GM19397 (cell line): ENCODE measurements around the gene YIF1A.
"Not testable (repeated sequence)": the region's sequence is repeated elsewhere in the genome, so short reads cannot be mapped to it uniquely, and the experiment has no call there.

ENCODE experiments used
- ATAC-seq: cut with Tn5 transposase; IDR thresholded peaks from one replicate; pipeline ENCODE4 v1.9.1; 2021; ENCODE audit warnings: mild to moderate bottlenecking, moderate library complexity; ENCODE audit not compliant: unreplicated experiment

YIF1A gene

DNA sequence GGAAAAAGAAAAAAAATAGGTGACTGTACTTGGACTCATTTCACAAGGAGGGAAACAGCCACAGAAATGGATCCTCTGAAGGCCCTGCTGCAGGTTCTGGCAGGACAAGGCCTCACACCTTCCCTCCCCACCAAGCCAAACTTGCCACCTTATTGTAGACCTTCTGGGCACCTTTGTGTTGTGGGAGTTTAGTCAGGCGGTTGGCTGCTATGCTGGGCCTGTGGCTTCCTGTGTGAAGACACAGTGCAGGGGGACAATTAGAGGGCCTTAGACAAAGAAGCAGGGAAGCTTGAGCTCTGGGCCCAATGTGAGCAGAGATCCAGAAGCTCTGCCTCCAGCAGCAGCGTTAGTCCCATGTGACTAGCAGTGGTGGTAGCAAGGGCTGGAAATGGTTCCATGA, 16.3 kb downstream of the YIF1A start:
- no peak for ATAC-seq

DNA sequence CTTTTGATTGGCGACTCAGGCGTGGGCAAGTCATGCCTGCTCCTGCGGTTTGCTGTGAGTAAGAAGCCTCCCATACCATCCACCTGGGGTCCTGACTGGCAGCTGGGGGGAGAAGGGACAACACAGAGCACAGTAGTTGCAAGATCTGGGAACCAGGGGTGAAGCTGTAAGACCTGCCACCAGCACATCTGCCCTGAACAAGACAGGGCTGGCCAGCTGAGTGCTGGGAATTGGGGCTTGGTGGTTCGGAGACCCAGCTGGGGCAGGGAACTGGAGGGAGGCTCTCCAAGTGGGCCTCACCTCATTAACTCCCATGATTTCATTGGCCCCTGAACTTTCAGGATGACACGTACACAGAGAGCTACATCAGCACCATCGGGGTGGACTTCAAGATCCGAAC, 17.1 kb downstream of the YIF1A start:
- no peak for ATAC-seq

DNA sequence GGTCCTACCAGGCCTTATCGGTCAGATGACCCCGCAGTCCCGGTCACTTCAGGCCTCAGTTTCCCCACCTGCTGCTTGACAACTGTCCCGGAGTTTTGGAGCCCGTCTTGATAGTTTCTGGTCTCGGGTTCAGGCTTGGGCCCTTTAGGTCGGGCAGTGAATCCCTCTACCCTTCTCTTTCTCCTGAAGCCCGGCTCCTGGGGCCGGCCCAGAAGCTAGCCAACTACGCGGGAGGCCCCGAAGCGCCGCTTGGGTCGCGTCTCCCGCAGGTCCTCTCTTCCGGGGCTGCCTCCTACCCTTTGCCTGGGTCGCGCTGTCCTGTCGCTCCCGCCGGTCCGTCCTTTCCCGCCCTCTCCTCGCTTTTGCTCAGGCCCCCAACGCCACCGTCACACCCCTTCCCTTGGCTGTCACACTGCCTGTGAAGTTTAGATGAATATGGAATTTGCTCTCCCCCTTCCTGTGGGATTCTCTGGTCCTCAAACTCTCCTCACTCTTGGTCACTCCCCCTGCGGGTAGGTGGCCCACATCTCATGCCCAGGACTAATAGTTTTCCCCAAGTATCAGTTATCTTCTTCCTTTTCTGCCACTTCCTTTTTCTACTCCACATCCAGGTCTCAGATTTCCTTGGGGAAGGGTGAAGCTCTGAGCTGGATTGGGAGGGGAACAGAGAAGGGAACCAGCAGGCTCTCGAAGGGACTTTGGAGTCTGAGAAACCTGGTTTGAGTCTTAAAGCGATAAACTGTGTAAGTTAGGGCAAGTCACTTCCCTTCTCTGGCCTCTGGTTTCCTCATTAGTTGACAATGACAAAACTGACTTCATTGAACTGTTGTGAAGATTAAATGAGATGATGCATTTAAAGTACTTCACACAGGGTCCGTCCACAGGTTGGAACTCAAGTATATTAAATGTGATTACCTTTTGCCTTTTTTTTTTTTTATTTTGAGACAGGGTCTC, 19.7 kb downstream of the YIF1A start:
- ATAC-seq, result no peak

DNA sequence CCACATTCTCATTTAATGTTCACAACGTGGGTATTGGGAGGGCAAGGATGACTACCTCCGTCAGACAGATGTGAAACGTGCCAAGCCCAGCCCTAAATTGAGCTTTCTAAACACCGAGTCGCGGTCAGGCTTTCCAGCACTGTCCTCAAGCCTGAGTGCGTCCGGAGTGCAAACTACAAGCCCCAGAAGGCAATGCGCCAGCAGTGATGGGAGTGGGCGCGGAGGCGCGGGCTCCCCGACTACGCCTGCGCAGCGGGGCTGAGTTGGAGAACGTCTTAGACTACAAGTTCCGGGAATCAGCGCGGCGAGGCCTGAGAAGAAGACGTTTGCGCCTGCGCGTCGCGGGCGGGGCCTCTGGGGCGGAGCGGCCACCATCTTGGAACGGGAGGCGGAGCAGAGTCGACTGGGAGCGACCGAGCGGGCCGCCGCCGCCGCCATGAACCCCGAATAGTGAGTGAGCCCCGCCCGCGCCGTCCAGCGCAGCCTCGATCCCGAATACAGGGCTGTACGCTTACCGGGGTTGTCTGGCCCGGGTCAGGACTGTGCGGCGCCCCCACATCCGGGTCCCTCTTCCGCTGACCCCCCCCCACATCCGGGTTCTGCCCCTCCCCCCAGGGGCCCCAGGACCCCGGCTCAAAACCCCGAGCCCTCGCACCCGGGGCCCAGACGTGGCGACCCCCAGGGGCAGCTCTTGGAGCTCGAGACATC, 20.5 kb downstream of the YIF1A start, which contains the start of gene RAB1B:
RAB1B (plus strand) TSS at position 396 of the 708 bp plus-strand sequence; CDS start at position 437, 41 bp downstream.
- peak; percentile 79 for ATAC-seq

- peak; percentile 40 for ATAC-seq
Measured at GRCh38 chr11:66267379-66268243, 21.3 kb downstream of the YIF1A start.

- no peak for ATAC-seq
Measured at GRCh38 chr11:66267039-66267378, 21.9 kb downstream of the YIF1A start.

DNA sequence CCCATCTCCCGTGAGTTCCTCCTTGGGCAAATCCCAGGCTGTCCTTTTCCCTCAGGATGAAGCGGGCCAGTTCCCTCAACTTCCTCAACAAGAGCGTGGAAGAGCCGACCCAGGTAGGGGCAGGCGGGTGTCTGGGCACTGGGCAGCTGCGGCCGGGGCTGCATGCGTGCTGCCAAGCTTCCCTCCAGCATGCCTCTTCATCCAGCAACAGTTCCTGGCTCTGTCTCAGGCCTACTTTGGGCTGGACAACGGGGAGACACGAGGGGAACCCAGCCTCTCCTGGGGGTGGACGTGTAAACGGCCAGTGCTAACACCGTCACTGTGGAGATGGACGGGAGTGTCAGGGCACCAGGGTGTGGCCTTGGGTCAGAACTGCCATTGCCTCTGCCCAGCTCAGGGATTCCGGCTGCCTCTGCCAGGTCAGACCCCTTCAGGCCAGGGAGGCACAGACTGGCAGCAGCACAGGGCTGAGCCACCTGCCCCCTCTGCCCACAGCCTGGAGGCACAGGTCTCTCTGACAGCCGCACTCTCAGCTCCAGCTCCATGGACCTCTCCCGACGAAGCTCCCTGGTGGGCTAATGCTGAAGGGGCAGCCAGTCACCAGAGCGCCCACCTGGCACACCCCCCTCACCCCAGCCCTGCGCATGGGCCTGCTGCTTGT, 22.4 kb downstream of the YIF1A start:
- no peak for ATAC-seq

DNA sequence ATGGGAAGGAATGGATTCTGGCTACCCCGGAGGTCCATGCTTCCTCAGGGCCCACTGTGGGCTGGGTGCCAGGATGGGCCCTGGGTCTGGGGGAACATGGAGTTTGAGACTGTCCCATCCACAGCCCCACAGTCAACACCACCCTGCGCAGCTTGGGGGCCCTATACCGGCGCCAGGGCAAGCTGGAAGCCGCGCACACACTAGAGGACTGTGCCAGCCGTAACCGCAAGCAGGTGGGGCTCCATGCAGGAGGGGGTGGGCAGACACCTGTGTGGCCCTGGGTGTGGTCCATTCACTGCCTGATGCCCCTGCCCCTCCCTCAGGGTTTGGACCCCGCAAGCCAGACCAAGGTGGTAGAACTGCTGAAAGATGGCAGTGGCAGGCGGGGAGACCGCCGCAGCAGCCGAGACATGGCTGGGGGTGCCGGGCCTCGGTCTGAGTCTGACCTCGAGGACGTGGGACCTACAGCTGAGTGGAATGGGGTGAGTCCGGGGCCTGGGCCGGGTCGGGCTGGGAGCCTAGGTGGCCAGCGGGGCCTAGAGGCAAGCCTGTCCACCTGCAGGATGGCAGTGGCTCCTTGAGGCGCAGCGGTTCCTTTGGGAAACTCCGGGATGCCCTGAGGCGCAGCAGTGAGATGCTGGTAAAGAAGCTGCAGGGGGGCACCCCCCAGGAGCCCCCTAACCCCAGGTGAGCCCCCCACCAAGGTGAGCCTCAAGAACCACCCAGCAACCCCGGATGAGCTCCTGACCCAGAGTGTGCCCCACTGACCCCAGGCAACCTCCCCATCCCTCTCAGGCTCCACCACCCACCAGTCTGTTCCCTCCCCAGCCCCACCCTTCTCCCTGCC, 23.2 kb downstream of the YIF1A start:
- ATAC-seq, result no peak

DNA sequence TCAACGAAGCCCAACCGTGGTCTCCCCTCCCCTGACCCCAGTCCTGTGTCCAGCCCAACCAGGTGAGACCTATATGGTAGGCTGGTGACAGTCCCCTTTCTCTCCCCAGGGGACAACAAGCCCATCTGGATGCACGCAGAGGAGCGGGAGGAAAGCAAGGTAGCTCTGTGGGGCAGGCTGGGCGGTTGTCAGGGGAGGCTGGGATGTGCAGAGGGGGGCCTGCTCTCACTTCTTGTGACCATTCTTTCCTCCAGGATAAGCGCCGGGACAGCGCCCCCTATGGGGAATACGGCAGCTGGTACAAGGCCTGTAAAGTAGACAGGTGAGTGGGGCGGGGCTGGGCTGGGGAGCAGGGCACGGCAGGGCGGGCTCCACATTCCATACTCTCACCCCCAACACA, 24.0 kb downstream of the YIF1A start:
- ATAC-seq, result no peak

GRCh38 chr11:66264383-66264782, 24.6 kb downstream of the YIF1A start:
- ATAC-seq, result no peak

DNA sequence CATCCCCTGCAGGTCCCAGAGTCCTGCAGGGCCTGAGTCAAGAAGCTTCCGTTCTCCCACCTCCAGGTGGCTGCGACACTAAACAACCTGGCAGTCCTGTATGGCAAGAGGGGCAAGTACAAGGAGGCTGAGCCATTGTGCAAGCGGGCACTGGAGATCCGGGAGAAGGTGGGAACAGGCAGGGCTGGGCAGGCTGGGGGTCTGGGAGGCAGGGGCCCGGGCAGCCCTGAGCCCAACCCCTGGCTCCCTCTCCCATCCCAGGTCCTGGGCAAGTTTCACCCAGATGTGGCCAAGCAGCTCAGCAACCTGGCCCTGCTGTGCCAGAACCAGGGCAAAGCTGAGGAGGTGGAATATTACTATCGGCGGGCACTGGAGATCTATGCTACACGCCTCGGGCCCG, 25.2 kb downstream of the YIF1A start:
- no peak for ATAC-seq

- ATAC-seq, result no peak
Measured at GRCh38 chr11:66263231-66263630, 25.7 kb downstream of the YIF1A start.

DNA sequence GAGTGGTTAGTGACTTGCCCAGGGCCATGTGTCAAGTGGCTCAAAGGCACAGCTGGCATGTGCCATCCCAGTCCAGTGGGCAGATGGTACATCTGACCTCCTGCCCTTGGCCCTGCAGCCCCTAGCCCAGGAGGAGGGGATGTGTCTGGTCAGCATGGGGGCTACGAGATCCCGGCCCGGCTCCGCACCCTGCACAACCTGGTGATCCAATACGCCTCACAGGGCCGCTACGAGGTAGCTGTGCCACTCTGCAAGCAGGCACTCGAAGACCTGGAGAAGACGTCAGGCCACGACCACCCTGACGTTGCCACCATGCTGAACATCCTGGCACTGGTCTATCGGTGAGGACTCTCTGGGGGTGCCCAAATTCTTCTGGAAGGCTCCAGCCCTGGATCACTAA, 26.2 kb downstream of the YIF1A start:
- no peak for ATAC-seq

DNA sequence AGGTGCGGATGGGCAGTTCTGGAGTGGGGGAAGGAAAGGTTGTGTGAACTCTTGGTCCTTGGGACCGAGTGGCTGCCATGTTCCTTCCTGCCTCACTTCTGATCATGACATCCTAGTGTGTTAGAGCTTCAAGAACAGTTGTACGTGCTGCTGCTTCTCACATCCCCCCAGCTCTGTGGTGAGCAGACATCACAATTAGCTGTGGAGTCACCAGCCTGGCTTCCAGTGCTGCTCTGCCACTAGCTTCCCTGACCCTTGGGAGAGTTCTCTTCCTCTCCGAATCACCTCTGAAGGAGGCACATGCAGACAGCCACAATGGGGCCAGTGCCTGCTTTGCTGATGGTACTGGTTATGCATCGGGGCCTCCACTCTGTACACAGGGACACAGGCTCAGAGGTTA, 26.8 kb downstream of the YIF1A start:
- no peak for ATAC-seq

DNA sequence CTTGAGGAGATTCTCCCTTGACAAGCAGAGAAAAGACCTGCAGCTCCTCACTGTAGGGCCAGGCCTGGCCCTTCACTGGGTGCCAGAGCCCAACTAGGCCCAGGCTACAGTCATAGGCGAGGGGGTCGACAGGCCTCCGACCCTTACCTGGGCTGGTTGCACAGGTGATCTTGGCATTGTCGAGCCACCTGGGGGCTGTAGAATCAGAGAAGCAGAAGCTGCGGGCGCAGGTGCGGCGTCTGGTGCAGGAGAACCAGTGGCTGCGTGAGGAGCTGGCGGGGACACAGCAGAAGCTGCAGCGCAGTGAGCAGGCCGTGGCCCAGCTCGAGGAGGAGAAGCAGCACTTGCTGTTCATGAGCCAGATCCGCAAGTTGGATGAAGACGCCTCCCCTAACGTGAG, 27.4 kb downstream of the YIF1A start:
- ATAC-seq, result no peak

DNA sequence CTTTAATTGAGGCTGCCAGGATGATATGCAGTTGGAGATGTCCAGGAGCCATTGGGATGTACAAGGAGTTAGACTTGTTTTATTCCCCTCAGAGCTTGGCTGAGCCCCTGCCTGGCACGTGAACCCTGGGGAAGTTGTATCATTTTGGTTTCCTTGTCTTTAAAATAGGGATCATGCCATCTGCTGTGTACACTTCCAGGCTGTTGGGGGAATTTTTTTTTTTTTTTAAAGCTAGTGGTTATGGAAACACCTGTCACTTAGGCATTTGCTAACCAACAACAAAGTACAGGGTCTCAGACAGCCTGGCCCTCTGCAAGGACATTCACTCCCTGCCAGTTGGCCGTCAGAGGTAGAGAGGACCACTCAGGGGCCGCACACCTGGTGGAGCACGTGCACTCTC, 29.0 kb downstream of the YIF1A start:
- no peak for ATAC-seq

- no peak for ATAC-seq
Measured at GRCh38 chr11:66259225-66259624, 29.7 kb downstream of the YIF1A start.

GRCh38 chr11:66258473-66258893, 30.5 kb downstream of the YIF1A start:
- no peak for ATAC-seq

DNA sequence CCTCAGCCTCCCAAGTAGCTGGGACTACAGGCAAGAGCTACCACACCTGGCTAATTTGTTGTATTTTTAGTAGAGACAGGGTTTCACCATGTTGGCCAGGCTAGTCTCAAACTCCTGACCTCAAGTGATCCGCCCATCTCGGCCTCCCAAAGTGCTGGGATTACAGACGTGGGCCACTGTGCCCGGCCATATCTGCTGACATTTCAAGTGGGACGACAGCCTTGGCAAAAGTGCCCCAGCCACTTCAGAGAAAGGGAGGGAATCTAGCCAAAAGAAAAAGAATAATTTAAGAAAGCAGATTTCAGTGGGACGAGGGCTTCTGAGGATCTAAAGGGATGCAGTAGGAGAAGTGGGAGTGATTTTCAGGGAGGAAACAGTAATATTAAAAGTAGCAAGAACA, 35.9 kb downstream of the YIF1A start:
- ATAC-seq, result not testable (repeated sequence)

DNA sequence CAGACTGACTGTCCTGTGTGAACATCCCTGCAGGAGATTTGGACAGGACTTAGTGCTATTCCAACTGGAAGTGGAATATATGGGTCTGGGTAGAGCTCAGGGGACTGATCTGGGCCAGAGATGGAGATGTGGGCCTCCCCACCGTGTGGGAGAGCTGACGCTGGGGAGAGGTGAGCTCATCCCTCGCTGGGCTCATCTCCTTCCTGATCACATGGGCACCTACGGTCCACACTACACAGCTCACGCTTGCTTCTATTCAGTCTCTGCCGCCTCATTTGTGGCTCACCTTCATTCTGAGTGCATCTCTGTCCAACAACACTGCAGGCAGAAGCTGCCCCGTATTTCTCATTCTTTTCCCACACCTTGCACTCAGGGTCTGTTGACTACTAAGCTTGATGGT, 37.1 kb downstream of the YIF1A start:
- no peak for ATAC-seq
